ENCODE data around the gene MACROD1.

The MACROD1 gene

DNA sequence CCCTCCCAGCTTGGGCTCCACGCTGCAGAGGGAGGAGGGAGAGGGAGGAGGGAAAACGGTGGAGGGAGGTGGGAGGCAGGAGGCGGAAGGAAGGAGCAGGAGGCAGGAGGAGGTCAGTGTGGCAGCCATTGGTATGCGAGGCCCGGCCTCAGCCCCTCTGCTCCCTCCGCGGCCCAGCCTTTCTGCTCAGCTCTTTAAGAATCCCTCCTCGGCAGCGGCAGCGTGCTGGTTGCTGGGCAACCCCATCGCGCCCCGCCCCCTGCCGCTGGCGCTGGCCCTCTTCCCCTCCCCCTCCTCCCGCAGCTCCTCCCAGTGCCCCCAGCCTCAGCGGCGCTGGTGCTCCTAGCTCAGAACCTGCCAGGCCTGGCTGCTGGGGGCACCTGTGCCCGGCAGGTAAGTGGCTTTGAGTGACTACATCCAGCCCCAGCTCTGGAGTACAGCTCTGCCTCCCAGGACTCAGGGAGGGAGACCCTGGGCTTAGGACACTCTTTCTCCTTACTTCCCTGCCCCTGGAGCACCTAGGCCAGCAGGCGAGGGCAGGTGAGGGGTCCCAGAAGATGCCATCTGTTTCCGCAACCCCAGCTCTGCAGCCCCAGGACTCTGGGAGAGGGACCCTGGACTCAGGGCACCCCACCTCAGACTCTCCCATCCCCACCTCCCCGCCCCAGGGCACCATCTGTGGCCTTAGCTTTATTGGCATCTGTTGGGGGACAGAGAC lies 137.4 kb downstream of the MACROD1 start:
- no peak for TF ChIP-seq CTCF (conservative IDR thresholded peaks at IDR 0.05; ENCODE audit: low read length)
- no peak for DNase-seq (ENCODE audit: low read depth)
- no peak overlapping the region for H3K4me3 ChIP-seq (ENCODE audit: low read length)

DNA sequence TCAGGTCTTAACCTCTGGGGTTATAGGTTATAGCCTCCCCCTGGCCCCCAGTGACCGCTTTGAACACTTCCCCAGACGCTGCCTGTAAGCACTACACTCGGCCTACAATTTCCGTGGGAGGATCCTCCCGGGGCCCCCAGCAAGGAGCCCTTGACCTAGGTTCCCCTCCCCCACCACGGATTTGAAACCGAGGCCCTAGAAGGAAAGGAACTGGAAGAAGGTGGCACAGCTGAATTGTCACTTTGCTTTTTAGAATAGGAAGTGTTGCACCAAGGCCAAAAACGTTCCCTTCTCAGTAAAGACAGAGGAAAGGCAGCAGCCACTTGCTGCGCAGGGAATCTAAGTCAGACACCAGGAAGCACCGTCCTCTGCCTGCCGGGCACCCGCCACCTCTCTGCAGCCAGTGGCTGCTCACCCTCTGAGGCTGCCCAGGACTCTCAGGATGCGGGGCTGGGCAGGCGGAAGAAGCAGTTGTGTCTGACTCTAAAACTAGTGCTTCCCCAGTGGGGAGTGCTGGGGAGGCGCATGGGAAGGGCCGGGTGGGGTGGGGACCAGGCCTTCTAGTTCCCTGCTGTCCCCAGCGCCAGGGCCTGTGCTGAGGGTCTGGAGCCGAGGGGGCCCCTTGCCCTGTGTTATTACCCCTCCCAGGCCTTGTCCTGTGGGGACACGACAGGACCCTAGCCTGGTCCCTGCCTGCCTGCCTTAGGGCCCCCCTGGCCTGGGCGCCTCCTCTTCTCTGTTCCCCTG lies 138.1 kb downstream of the MACROD1 start:
- no peak for DNase-seq (ENCODE audit: low read depth)
- no peak for TF ChIP-seq CTCF (conservative IDR thresholded peaks at IDR 0.05; ENCODE audit: low read length)
- H3K4me3 ChIP-seq (ENCODE audit: low read length): no peak overlapping the region

DNA sequence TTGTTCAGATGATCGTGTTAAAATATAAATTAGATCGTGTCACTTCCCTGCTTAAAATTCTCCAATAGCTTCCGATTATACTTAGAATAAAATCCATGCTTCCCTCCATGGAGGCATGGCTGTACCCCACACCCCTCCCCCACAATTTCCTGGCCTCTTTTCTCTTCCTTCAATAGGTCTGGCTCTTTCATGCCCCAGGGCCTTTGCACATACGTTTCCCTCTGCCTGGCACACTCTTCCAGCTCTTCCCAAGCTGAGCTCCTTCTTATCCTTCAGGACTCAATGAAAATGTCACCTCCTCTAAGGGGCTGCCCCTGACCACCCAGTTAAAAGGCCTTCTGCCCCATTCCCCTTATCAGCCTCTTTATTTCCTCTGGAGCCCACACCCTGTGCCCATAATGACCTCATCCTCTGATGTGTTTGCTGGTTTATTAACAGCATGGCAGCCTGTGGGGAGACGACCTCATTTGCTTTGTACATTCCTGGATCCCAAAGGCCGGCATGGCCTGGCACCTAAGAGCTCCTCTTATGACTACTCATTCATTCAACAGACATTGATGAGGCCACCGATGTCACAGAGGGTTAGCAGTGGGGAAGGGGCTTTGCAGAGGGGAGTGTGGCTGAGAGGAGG lies 139.2 kb downstream of the MACROD1 start:
- DNase-seq (ENCODE audit: low read depth): no peak
- H3K4me3 ChIP-seq (ENCODE audit: low read length): no peak overlapping the region
- TF ChIP-seq CTCF (conservative IDR thresholded peaks at IDR 0.05; ENCODE audit: low read length): no peak

DNA sequence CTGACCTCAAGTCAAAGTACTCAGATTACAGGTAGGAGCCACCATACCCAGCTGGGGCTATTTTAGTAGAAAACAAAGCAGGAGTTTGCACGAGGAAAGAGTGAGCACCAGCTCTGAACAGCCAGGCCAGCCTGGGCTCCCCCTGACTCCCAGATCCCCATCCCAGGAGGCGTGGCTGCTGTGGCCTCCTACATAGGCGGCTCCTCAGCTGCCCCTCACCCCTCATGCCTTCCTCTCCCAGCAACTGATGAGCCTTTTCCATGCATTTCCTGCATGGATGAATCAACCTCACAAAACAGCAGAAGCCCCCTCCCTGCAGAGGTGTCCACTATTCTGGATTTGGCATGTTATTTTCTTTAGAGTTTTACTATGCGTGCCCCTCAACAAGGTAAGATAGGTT lies 140.7 kb downstream of the MACROD1 start:
- H3K4me3 ChIP-seq (ENCODE audit: low read length): no peak overlapping the region
- TF ChIP-seq CTCF (conservative IDR thresholded peaks at IDR 0.05; ENCODE audit: low read length): no peak
- DNase-seq (ENCODE audit: low read depth): no peak

DNA sequence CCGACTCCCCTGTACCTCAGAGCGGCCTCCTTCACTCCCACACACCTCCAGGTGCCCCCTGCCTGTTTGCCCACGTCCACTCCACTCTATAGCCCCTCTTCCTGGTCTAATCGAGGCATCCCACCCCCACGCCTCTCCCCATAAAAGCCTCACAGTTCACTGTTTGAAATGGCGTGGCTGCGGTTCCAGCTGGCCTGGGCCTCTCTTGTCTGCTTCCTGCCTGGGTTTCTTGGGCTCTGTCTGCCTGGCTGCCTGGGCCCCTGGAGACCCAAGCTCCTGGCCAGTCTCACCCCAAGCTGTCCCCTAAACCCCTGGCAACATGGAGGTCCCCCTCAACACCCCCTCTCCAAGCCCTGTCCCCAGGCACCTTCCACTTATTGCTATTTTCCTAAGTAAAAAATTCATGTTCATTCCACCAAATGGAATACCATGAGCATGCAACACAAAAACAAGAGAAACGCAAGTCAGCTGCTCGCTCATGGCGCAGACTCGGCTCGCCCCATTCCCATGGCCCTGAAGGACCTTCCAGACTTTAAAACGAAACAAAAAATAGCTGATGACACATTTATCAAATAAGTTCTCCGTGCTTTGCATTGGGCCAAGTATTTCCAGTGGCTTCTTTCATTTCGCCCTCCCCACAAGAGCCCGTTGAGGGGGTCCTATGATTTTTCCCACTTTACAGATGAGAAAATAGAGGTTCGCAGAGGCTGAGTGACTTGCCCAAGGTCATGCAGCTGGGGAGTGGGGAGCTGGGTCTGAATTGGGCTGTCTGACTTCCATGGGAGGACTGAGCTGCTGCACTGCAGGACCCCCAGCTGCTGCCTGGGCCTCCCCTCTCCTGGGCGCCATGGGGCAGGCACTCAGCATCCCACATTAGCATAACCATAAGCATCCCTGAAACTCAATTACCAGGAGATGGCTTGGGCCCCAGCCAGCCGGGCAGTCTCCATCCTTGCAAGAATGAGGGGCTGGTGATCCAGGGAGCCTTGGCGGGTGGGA lies 141.9 kb downstream of the MACROD1 start:
- DNase-seq (ENCODE audit: low read depth): no peak
- H3K4me3 ChIP-seq (ENCODE audit: low read length): no peak overlapping the region
- TF ChIP-seq CTCF (conservative IDR thresholded peaks at IDR 0.05; ENCODE audit: low read length): no peak

DNA sequence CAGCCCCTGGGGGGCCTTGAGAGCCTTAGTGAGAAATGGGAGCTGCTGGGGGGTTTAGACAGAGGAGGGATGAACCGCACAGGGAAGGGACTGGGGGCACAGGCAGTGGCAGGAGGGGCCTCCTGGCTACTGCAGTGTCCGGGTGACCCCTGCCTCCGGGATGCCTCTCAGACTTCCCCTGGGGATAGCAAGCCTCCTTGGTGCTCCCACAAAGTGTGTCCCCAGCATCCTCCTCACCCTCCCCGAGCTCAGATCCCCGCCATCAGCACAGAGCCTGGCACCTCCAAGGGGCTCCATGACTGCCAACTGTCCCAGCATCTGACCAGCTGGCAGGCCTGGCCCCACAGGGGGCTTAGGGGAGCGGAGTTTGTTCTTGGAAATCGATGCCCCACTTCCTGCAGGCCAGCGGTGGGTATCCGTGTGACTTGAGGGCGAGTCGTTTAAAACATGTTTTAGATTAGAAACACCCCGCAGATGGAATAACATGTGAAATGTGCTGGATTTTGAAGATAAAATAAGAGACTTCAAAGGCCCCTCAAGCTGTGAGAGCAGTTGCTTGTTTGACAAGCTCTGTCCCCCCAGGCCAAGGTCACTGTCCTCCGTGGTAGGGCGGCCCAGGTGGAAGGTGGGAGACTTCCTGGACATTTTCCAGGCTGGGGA lies 143.7 kb downstream of the MACROD1 start:
- no peak for TF ChIP-seq CTCF (conservative IDR thresholded peaks at IDR 0.05; ENCODE audit: low read length)
- H3K4me3 ChIP-seq (ENCODE audit: low read length): no peak overlapping the region
- DNase-seq (ENCODE audit: low read depth): no peak
